COLO829 (cell line): ENCODE measurements around the gene NUDT22.

Source experiments
- DNase-seq: peaks from one replicate; pipeline ENCODE4 v3.0.0; 2012; ENCODE audit warnings: low spot score

The NUDT22 gene

GRCh38 chr11:64256300-64256699 is 30.2 kb downstream of the NUDT22 start:
- no peak for DNase-seq

- no peak for DNase-seq
These were observed 32.3 kb downstream of the NUDT22 start for GRCh38 chr11:64258356-64258755.

- DNase-seq: no peak
These were observed 33.0 kb downstream of the NUDT22 start for GRCh38 chr11:64258946-64259532.

GRCh38 chr11:64259533-64260067 is 33.5 kb downstream of the NUDT22 start:
- no peak for DNase-seq

GRCh38 chr11:64260147-64260708 is 34.2 kb downstream of the NUDT22 start:
- DNase-seq: no peak

- DNase-seq: no peak
These were observed 35.5 kb downstream of the NUDT22 start for GRCh38 chr11:64261556-64262080.

GRCh38 chr11:64262271-64263002 is 36.4 kb downstream of the NUDT22 start:
- no peak for DNase-seq

- DNase-seq: no peak
These were observed 37.2 kb downstream of the NUDT22 start for GRCh38 chr11:64263021-64263946.

- DNase-seq: no peak
These were observed 37.9 kb downstream of the NUDT22 start for GRCh38 chr11:64263947-64264317.

GRCh38 chr11:64264371-64264852 is 38.3 kb downstream of the NUDT22 start:
- no peak for DNase-seq

- DNase-seq: no peak
These were observed 39.4 kb downstream of the NUDT22 start for GRCh38 chr11:64265176-64266160.

GRCh38 chr11:64266339-64266738 is 40.3 kb downstream of the NUDT22 start:
- DNase-seq: no peak

GRCh38 chr11:64267207-64267945 is 41.3 kb downstream of the NUDT22 start:
- no peak for DNase-seq

GRCh38 chr11:64268025-64268892 is 42.2 kb downstream of the NUDT22 start:
- DNase-seq: no peak

- no peak for DNase-seq
These were observed 42.9 kb downstream of the NUDT22 start for GRCh38 chr11:64268893-64269539.

- peak; percentile 92 for DNase-seq
These were observed 43.6 kb downstream of the NUDT22 start for GRCh38 chr11:64269540-64270220.

GRCh38 chr11:64275031-64275800 is 49.1 kb downstream of the NUDT22 start:
- no peak for DNase-seq
